HG02678 (cell line): ENCODE measurements around the gene UBE4A.

Experiments used
- ATAC-seq: cut with Tn5 transposase; IDR thresholded peaks from one replicate; pipeline ENCODE4 v1.9.1; 2021; ENCODE audit warnings: mild to moderate bottlenecking, moderate library complexity; ENCODE audit not compliant: unreplicated experiment

The UBE4A gene

DNA sequence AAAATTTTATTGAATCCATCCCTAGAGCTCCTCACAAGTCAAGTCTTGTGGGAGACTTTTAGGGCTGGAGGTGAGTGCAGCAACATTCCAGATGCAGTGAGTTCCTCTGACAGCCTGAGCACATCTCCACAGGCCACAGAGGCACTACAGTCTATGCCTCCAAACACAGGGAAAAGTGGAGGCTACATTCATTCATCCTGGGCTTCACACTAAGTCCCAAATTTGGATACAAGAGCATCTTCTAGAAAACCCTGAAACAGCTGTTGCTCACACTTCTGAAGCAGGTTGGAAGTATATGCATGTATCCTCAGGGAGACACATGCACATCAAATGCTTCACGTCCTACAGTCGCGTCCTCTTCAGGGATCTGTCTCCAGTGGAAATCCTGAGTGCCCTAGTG lies 18.1 kb upstream of the UBE4A start:
- no peak for ATAC-seq

DNA sequence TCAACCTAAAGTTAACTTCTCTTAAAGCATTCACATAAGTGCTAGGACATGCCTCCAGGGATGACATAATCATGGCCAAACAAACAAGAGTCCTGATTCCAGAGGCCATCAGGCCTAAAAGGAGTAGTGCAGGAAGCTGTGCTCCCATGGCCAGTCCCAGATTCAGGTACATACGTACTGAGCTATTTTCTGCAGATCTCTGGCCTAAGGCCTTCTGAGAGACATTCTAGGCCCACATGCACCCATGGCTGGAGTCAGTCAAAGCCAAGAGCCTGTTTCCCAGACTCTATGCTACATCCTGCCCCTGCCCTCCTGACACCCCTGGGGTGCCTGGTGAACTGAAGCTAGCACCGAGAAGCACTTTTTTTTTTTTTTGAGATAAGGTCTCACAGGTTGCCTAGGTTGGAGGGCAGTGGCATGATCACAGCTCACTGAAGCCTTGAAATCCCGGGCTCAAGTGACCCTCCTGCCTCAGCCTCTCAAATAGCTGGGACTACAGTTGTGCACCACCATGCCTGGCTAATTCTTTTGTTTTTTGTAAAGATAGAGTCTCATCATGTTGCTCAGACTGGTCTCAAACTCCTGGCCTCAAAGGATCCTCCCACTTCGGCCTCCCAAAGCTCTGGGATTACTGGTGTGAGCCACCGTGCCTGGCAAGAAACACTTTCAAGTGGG lies 17.4 kb upstream of the UBE4A start:
- no peak for ATAC-seq

DNA sequence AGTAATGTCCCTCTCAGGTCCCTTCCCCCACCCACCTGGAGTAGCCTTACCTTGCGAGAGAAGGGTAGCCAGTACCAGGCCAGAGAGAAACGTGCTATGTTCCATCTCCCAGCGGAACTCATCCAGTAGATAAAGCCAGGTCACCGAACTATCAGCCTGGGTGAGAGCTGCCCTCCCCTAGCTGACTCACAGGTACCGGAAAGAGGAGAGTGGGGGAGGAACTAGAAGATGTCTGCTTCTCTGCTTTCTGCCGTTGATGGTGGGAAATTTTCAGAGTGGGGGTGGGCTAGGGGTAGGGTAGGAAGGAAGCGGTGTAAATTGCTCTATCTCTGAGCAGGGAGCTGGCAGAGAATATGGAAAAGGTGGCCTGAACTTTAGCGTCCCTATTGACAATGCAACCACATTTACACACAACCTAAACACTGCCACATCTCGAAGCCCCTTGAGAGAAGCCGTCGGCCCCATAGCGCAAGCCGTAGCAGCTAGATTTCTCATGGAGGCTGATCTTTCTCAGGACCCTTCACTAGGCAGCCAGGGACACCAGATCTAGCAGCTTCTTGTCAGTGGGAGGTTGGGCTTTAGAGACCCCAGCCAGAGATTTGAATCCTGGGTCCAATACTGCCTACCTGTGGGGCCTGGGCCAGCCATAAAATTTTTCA lies 16.8 kb upstream of the UBE4A start, which contains the start of gene CD3D:
Gene CD3D, minus strand, starts transcription at position 203 of the 659 bp plus-strand sequence. Its CDS starts 98 bp downstream, at position 105.
- no peak for ATAC-seq

GRCh38 chr11:118343248-118343647 lies 16.2 kb upstream of the UBE4A start:
- no peak for ATAC-seq

DNA sequence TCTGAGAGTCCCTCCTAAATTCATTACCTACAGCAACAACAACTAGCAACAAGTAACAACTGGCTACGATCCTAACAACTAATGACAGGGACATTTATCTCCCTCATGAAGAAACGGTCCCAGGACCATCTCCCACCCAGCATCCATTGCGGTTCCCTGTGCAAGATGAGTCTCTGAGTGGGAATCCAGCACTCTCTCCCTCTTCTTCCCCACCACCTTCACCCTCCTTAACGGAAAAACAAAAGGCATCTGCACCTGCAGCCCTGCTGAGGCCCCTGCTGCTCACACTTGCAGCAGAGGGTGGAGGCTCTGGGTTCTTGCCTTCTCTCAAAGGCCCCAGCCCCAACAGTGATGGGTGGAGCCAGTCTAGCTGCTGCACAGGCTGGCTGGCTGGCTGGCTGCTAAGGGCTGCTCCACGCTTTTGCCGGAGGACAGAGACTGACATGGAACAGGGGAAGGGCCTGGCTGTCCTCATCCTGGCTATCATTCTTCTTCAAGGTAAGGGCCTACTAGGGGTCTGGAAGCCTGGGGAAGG lies 15.4 kb upstream of the UBE4A start, which contains the start of gene CD3G:
Gene CD3G, plus strand, starts transcription at position 364 of the 535 bp plus-strand sequence. Its CDS starts 80 bp downstream, at position 444.
- ATAC-seq: no peak

- ATAC-seq: no peak
Measured at GRCh38 chr11:118349475-118349874, 9.9 kb upstream of the UBE4A start.

GRCh38 chr11:118353084-118353710 lies 6.2 kb upstream of the UBE4A start:
- ATAC-seq: no peak

DNA sequence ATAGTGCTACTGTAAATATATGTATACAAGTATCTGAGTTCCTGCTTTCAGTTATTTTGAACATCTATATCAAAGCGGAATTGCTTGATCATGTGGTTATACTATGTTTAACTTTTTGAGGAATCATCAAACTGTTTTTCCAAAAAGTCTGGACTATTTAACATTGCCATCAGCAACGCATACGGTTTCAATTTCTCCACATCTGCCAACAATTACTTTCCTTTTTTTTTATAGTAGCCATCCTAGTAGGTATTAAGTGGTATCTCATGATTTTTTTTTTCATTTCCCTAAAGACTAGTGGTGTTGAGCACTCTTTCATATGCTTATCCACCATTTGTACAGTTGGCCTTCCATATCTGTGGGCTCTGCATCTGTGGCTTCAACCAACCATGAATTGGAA lies 1.3 kb upstream of the UBE4A start:
- ATAC-seq: no peak

DNA sequence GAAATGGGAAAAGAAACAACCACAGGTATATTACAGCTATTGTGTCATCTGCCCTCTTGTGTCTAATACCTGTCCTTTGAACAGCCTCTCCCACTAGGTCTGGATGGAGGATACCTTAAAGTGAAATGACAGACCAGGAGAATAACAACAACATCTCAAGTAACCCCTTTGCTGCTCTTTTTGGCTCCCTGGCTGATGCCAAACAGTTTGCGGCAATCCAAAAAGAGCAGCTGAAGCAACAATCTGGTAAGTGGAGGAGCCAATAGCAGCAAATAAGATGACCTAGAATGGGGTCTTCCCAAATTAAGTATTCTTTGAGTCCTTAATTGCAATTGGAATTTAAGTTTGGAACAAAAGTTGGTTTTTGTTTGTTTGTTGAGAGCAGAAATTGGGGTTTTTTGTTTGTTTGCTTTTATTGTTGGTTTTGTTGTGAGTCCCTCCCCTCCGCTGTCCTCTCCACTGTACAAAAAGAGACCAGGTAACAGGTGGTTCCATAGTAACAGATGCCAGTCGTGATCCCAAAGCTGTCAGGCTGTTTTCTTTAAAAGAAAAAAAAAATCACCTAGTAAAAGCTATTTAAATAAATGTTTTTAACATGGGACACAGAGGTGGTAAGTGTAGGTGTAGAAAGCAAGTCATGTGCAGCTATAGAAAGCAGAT lies 5.7 kb downstream of the UBE4A start:
- no peak for ATAC-seq

DNA sequence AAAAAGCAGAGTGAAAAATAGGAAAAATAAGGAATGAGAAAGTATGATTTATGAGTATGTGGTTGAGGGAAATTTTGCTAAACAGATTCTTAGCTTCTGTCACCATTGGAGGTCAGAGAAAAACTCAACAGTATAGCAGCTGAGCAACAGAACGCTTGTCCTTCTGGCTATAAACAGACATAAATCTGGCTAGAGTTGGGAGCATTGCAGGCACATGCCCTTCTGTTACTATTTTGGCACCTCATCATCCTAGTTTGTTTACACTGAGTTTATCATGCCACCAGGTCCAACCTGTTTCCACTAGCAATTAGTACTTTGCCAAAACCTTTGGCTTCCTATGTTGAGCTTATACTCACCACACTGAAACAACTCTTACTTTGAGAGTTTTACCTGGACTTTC lies 6.9 kb downstream of the UBE4A start:
- ATAC-seq: no peak

GRCh38 chr11:118370774-118371173 lies 11.4 kb downstream of the UBE4A start:
- no peak for ATAC-seq

DNA sequence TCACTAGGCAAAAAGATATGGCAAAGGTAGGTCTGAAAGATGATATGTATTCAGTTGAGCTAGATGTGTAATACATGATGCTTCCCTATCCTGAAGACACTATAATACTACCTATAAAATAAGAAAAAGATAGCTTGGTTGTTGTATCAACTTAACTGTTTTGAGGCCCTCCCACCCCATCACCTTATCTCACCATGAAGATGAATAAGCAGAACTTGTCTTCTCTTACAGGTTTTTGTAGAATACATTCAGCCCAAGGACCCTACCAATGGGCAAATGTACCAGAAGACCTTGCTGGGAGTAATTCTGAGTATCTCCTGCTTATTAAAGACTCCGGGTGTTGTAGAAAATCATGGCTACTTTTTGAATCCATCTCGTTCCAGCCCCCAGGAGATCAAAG lies 13.9 kb downstream of the UBE4A start:
- no peak for ATAC-seq

GRCh38 chr11:118373871-118374270 lies 14.5 kb downstream of the UBE4A start:
- ATAC-seq: no peak

- no peak for ATAC-seq
Measured at GRCh38 chr11:118374729-118375128, 15.3 kb downstream of the UBE4A start.

GRCh38 chr11:118375978-118376377 lies 16.6 kb downstream of the UBE4A start:
- no peak for ATAC-seq

DNA sequence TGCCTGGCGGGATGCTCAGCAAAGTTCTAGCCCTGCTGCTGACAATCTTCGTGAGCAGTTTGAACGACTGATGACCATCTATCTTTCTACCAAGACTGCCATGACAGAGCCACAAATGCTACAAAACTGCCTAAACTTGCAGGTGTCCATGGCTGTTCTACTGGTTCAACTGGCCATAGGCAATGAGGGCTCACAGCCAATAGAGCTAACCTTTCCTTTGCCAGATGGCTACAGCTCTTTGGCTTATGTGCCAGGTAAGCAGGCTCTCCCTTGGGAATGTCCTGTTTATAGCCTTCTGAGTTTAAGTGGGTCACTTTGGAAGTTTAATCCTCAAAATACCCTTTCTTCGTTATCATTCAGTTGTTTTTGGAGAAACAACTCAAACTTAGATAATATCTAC lies 20.1 kb downstream of the UBE4A start:
- no peak for ATAC-seq

DNA sequence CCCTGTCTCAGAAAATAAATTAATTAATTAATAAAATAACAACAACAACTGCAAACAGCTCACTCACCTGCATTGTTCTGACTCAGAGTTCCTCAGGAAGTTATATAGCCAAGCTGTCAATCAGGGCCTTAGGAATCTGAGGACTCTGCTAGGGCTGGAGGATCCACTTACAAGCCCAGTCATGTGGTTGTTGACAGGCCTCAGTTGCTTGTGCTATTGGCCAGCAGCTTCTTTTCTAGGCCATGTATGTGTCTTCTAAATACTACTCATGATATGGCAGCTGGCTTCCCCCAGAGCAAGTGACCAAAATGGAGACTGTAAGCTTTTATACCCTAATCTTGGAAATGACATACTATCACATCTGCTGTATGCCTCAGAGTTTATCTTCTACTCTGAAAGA lies 21.2 kb downstream of the UBE4A start:
- no peak for ATAC-seq

DNA sequence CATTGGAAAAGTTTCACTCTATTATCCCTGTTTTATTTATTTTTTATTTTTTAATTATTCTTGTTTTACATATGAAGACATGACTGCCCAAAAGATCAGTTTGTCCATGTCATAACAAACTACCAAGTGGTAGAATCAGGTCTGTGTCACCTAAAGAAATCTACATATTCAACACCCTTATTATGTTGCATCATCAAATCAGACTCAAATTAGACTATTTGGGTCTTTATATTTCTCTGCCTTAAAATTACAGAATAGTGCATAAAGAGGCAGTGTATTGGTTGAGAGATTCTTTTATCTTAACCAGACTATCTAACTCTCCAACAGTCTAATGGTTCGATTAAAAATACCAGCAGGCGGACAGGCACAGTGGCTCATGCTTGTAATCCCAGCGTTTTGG lies 23.6 kb downstream of the UBE4A start:
- ATAC-seq: no peak

GRCh38 chr11:118383657-118384056 lies 24.3 kb downstream of the UBE4A start:
- ATAC-seq: no peak

- ATAC-seq: no peak
Measured at GRCh38 chr11:118396097-118396501, 36.7 kb downstream of the UBE4A start.

GRCh38 chr11:118397448-118397847 lies 38.0 kb downstream of the UBE4A start:
- ATAC-seq: no peak
